ENCODE measurements around the gene SVIL. TPM values are rescaled to one million over a fixed set of nuclear protein-coding genes. Genes with fewer than 3 reads are reported as not detected.
A peak's percentile ranks its signal among the peaks of the same experiment; 100 is the strongest.

SVIL gene
- polyA plus RNA-seq, 1 experiment, result 5.7 TPM

GRCh38 chr10:29502351-29502750 is 132.4 kb downstream of the SVIL start:
- Histone ChIP-seq H3K27me3 (ENCODE audit: control insufficient read depth, insufficient read depth, low read length) (no peaks in the 10 kb centered on the region), H3K4me3 (ENCODE audit: low read depth, low read length) (no peak overlapping the region), H3K36me3 (ENCODE audit: control insufficient read depth, insufficient read depth, low read length) (no peaks in the 10 kb centered on the region)
- ChIA-PET POLR2A (no interaction called here), CTCF (interaction anchor here (0.8 to 3.3 kb wide), 6 partner anchors 12 to 116 kb away, joined by 3 to 23 read pairs (median 4); no protein-coding TSS in a partner anchor)
- no peak for DNase-seq (ENCODE audit: low read depth)
- TF ChIP-seq CTCF (IDR thresholded peaks at IDR 0.05; ENCODE audit: insufficient read depth, low read depth, low read length), result no peak

GRCh38 chr10:29501692-29502091 is 133.1 kb downstream of the SVIL start:
- H3K27me3 ChIP-seq (ENCODE audit: control insufficient read depth, insufficient read depth, low read length), result no peaks in the 10 kb centered on the region
- H3K4me3 ChIP-seq (ENCODE audit: low read depth, low read length), result no peak overlapping the region
- DNase-seq (ENCODE audit: low read depth), result peak; percentile 70
- ChIA-PET CTCF (interaction anchor here (1.0 to 3.3 kb wide), 5 partner anchors 12 to 88 kb away, joined by 3 to 23 read pairs (median 4); no protein-coding TSS in a partner anchor), POLR2A (no interaction called here)
- no peaks in the 10 kb centered on the region for H3K36me3 ChIP-seq (ENCODE audit: control insufficient read depth, insufficient read depth, low read length)
- no peak for TF ChIP-seq CTCF (IDR thresholded peaks at IDR 0.05; ENCODE audit: insufficient read depth, low read depth, low read length)

DNA sequence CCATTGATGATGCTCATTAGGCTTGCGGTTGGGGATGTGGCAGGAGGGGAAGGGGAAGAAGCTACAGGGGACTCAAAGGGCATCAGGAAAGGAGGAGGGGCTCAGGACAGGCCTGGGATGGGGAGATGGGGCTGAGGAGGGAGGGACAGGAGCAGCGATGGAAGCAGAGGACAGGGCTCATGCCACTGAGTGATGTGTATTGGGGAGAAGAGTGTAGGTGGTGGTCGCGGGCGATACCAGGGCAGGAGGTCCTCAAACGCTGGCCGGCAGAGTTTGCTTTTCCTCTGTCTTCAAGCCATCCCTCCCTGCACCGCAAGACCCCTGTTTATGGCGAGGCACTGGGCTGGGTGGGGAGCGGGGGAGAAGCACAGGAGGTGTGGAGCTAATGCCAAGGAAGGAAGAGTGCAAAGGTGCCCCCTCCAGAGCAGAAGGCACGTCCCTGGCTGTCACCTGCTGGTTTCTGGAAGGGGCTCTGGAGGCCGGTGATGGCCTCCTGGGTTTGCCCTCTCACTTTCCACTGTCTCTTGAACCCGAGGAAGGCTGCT is 134.7 kb downstream of the SVIL start:
- ChIA-PET CTCF (no interaction called here), POLR2A (no interaction called here)
- no peaks in the 10 kb centered on the region for H3K27me3 ChIP-seq (ENCODE audit: control insufficient read depth, insufficient read depth, low read length)
- TF ChIP-seq CTCF (IDR thresholded peaks at IDR 0.05; ENCODE audit: insufficient read depth, low read depth, low read length), result no peak
- H3K36me3 ChIP-seq (ENCODE audit: control insufficient read depth, insufficient read depth, low read length), result no peaks in the 10 kb centered on the region
- H3K4me3 ChIP-seq (ENCODE audit: low read depth, low read length), result no peak overlapping the region
- DNase-seq (ENCODE audit: low read depth), result no peak

GRCh38 chr10:29496341-29497162 is 138.2 kb downstream of the SVIL start:
- peak; percentile 98 for TF ChIP-seq CTCF (IDR thresholded peaks at IDR 0.05; ENCODE audit: insufficient read depth, low read depth, low read length)
- no peak for DNase-seq (ENCODE audit: low read depth)
- ChIA-PET CTCF (interaction anchor here (0.6 to 3.7 kb wide), 33 partner anchors 8 to 214 kb away, joined by 3 to 24 read pairs (median 5); no protein-coding TSS in a partner anchor), POLR2A (no interaction called here)
- Histone ChIP-seq H3K4me3 (ENCODE audit: low read depth, low read length) (no peak overlapping the region), H3K36me3 (ENCODE audit: control insufficient read depth, insufficient read depth, low read length) (no peaks in the 10 kb centered on the region; the same call in none of the 2 replicates), H3K27me3 (ENCODE audit: control insufficient read depth, insufficient read depth, low read length) (no peaks in the 10 kb centered on the region)

- H3K27me3 ChIP-seq (ENCODE audit: control insufficient read depth, insufficient read depth, low read length), result no peaks in the 10 kb centered on the region
- TF ChIP-seq CTCF (IDR thresholded peaks at IDR 0.05; ENCODE audit: insufficient read depth, low read depth, low read length), result no peak
- H3K36me3 ChIP-seq (ENCODE audit: control insufficient read depth, insufficient read depth, low read length), result no peaks in the 10 kb centered on the region; the same call in none of the 2 replicates
- CTCF ChIA-PET, result interaction anchor here (0.5 to 3.7 kb wide), 13 partner anchors 13 to 120 kb away, joined by 3 to 24 read pairs (median 12); no protein-coding TSS in a partner anchor
- DNase-seq (ENCODE audit: low read depth), result no peak
- POLR2A ChIA-PET, result no interaction called here
- no peak overlapping the region for H3K4me3 ChIP-seq (ENCODE audit: low read depth, low read length)
Measured at GRCh38 chr10:29495366-29495765, 139.4 kb downstream of the SVIL start.

All from BJ (cell line).